A549 (cell line): ENCODE measurements around the gene BOK.

ENCODE experiments used
- CTCF ChIP-seq: fragments of >200 bp; sonication (Bioruptor Twin); formaldehyde crosslinking; IDR thresholded peaks from 3 replicates; pipeline ENCODE4 v1.5.1; 2016
- MAX ChIP-seq: IDR thresholded peaks from 2 replicates; pipeline ENCODE4 v1.6.1; 2012
- MAZ ChIP-seq: fragments of 150-350 bp; IDR thresholded peaks from 2 replicates; pipeline ENCODE4 v1.6.1; 2014; ENCODE audit warnings: antibody characterized with exemption, low read depth, low read length, borderline replicate concordance
- POLR2A ChIP-seq: IDR thresholded peaks from 2 replicates; pipeline ENCODE4 v1.6.1; 2012; ENCODE audit warnings: mild to moderate bottlenecking, low read length
- RAD21 ChIP-seq, 2 experiments: fragments of >200 bp in 1 of 2; sonication (Bioruptor Twin) in 1 of 2; formaldehyde crosslinking in 1 of 2; IDR thresholded peaks in 1 of 2; conservative IDR thresholded peaks in 1 of 2; 2 replicates in 1 of 2; 3 replicates in 1 of 2; pipeline ENCODE4 v1.6.1; 2012 to 2018; ENCODE audit warnings: inconsistent platforms in 1 of 2
- SREBF2 ChIP-seq: fragments of 450-650 bp; IDR thresholded peaks from 2 replicates; pipeline ENCODE4 v1.6.1; 2014; ENCODE audit warnings: mild to moderate bottlenecking, moderate library complexity
- ZSCAN20 ChIP-seq: fragments of 250-450 bp; sonication (Bioruptor Pico); IDR thresholded peaks from 2 replicates; pipeline ENCODE4 v1.8.0; 2022; ENCODE audit warnings: mild to moderate bottlenecking, moderate library complexity

- TF ChIP-seq ZSCAN20 (CRISPR knock-in tag) (no peak), CTCF (no peak), POLR2A (no peak), RAD21 (conservative IDR thresholded peaks at IDR 0.05 in 1 of 2, IDR thresholded peaks at IDR 0.05 in 1 of 2) (no peak), MAX (no peak), MAZ (no peak), SREBF2 (no peak)
These were observed 2.8 kb upstream of the BOK start for GRCh38 chr2:241555711-241556110.
